T-helper 17 cell (primary cell): Measurements from ENCODE around the gene TEF. TPM values are rescaled to one million over a fixed set of nuclear protein-coding genes. Genes with fewer than 3 reads are reported as not detected.

Source experiments
- ATAC-seq: fragments of 150-1000 bp; cut with Tn5 transposase; 2 replicates; pipeline ENCODE4 v1.10.0; 2021; ENCODE audit warnings: mild to moderate bottlenecking, moderate library complexity
- DNase-seq, 3 donors: peaks; one replicate each; pipeline versions ENCODE4 v3.0.0 to v3.0.0-alpha.2; 2020 to 2021
- H3K9me3 ChIP-seq: one replicate; pipeline ENCODE4 v1.7.0; 2013; ENCODE audit warnings: low read length, mild to moderate bottlenecking; ENCODE audit not compliant: control insufficient read depth, poor library complexity, severe bottlenecking
- H3K27ac Mint-ChIP-seq: one replicate; pipeline ENCODE4 v1.8.0; 2022; ENCODE audit warnings: mild to moderate bottlenecking, moderate library complexity, mixed read lengths
- H3K27me3 Mint-ChIP-seq: one replicate; pipeline ENCODE4 v1.8.0; 2022; ENCODE audit warnings: mixed read lengths
- H3K36me3 Mint-ChIP-seq: one replicate; pipeline ENCODE4 v1.8.0; 2022; ENCODE audit warnings: low read depth, mixed read lengths
- H3K4me1 Mint-ChIP-seq: one replicate; pipeline ENCODE4 v1.8.0; 2022; ENCODE audit warnings: mild to moderate bottlenecking, mixed read lengths
- H3K4me3 Mint-ChIP-seq: one replicate; pipeline ENCODE4 v1.8.0; 2022; ENCODE audit warnings: mild to moderate bottlenecking, moderate library complexity, mixed read lengths
- total RNA-seq, 4 donors: library from RNA in 2 of 4; stranded (reverse) in 2 of 4; gene quantifications; one replicate each; pipeline ENCODE4 v1.2.3 and lab custom pipeline; 2022 to 2026

The TEF gene
- total RNA-seq, 2 donors from 2014 or later: 4.8 to 7.4 TPM

GRCh38 chr22:41446639-41447434, 65.1 kb downstream of the TEF start, which contains the start of gene TOB2:
TOB2 (minus strand) TSS chr22:41446801; CDS start chr22:41437345, 9,456 bp downstream.
- ATAC-seq (peak; percentile 63), DNase-seq (peak; percentile 89 to 94 (median 92))
- peaks cover 34% of the 10 kb centered on the region for H3K4me1 Mint-ChIP-seq
- no peaks in the 10 kb centered on the region for H3K27me3 Mint-ChIP-seq
- H3K36me3 Mint-ChIP-seq: peaks cover 2% of the 10 kb centered on the region
- no peaks in the 10 kb centered on the region for H3K9me3 ChIP-seq
- H3K4me3 Mint-ChIP-seq: peak within 1 kb of the TSS; percentile 97
- peak within 1 kb of the TSS; percentile 93 for H3K27ac Mint-ChIP-seq

GRCh38 chr22:41447435-41448188, 65.9 kb downstream of the TEF start:
- no peaks in the 10 kb centered on the region for H3K9me3 ChIP-seq
- DNase-seq: peak; percentile 31 to 55 (median 47)
- Mint-ChIP-seq H3K4me3 (peak overlapping the region; percentile 97), H3K4me1 (peaks cover 31% of the 10 kb centered on the region), H3K27ac (peak overlapping the region; percentile 93), H3K36me3 (peaks cover 2% of the 10 kb centered on the region), H3K27me3 (no peaks in the 10 kb centered on the region)
- peak; percentile 8 for ATAC-seq

GRCh38 chr22:41448189-41448808, 66.6 kb downstream of the TEF start:
- no peaks in the 10 kb centered on the region for H3K9me3 ChIP-seq
- peaks cover 32% of the 10 kb centered on the region for H3K4me1 Mint-ChIP-seq
- H3K36me3 Mint-ChIP-seq: peaks cover 2% of the 10 kb centered on the region
- DNase-seq (peak; percentile 74 to 84 (median 78)), ATAC-seq (peak; percentile 76)
- peak overlapping the region; percentile 97 for H3K4me3 Mint-ChIP-seq
- H3K27ac Mint-ChIP-seq: peak overlapping the region; percentile 93
- no peaks in the 10 kb centered on the region for H3K27me3 Mint-ChIP-seq

Other genes with a start within 250 kb of the TEF start
- 10 to 100 TPM; 28.9 to 31.1 TPM for gene L3MBTL2, start 176.6 kb upstream of the TEF start, total RNA-seq
- gene CHADL, start 141.0 kb upstream of the TEF start, total RNA-seq: 1 to 10 TPM; 1.6 to 3.5 TPM
- 100 to 1,000 TPM; 114 to 142 TPM for gene RANGAP1, start 95.8 kb upstream of the TEF start, total RNA-seq
- 10 to 100 TPM; 33.5 to 35.9 TPM for gene ZC3H7B, start 80.4 kb upstream of the TEF start, total RNA-seq
- gene TOB2, start 64.9 kb downstream of the TEF start, total RNA-seq: 10 to 100 TPM; 30.8 to 44.0 TPM
- 10 to 100 TPM; 31.7 to 39.6 TPM for gene PHF5A, start 86.8 kb downstream of the TEF start, total RNA-seq
- gene ACO2, start 87.2 kb downstream of the TEF start, total RNA-seq: 10 to 100 TPM; 77.2 to 81.9 TPM
- gene POLR3H, start 162.5 kb downstream of the TEF start, total RNA-seq: 10 to 100 TPM; 11.2 to 19.5 TPM
- gene CSDC2, start 179.1 kb downstream of the TEF start, total RNA-seq: not detected
- gene PMM1, start 207.9 kb downstream of the TEF start, total RNA-seq: 10 to 100 TPM; 23.1 to 25.3 TPM
- gene DESI1, start 239.1 kb downstream of the TEF start, total RNA-seq: 10 to 100 TPM; 16.3 to 19.1 TPM
- 100 to 1,000 TPM; 147 to 165 TPM for gene XRCC6, start 239.4 kb downstream of the TEF start, total RNA-seq